SU-DHL-6 (cell line): ENCODE results near the gene RUBCNL.

Experiments used
- H2AFZ ChIP-seq: fragments of 200-600 bp; sonication (generic); 2 replicates; pipeline ENCODE4 v1.6.1; 2014; ENCODE audit warnings: low read depth, mild to moderate bottlenecking, moderate library complexity, mixed read lengths, antibody characterized with exemption, low read length; ENCODE audit not compliant: severe bottlenecking
- H3F3A ChIP-seq: fragments of 200-600 bp; shearing (Covaris generic); 2 replicates; pipeline ENCODE4 v1.6.0; 2016; ENCODE audit warnings: antibody characterized with exemption, mild to moderate bottlenecking; ENCODE audit not compliant: insufficient read depth
- H3K27ac ChIP-seq: fragments of 200-600 bp; sonication (generic); 2 replicates; pipeline ENCODE4 v1.5.1; 2016; ENCODE audit warnings: low read depth, mild to moderate bottlenecking, low read length, moderate library complexity, mixed read lengths
- H3K27me3 ChIP-seq: fragments of 200-600 bp; sonication (generic), shearing (Covaris generic); 2 replicates; pipeline ENCODE4 v1.6.0; 2014; ENCODE audit warnings: mild to moderate bottlenecking, low read length
- H3K36me3 ChIP-seq: fragments of 200-600 bp; sonication (generic); 2 replicates; pipeline ENCODE4 v1.6.1; 2014; ENCODE audit warnings: mild to moderate bottlenecking, low read length, mixed read lengths
- H3K4me2 ChIP-seq: fragments of 300-600, 200-600 bp; shearing (Covaris generic), sonication (generic); 2 replicates; pipeline ENCODE4 v1.6.0; 2014; ENCODE audit warnings: low read length, low read depth, mild to moderate bottlenecking; ENCODE audit not compliant: poor library complexity, severe bottlenecking
- H3K4me3 ChIP-seq: fragments of 200-600 bp; sonication (generic); 2 replicates; pipeline ENCODE4 v1.5.1; 2014; ENCODE audit warnings: antibody characterized with exemption, low read length, mild to moderate bottlenecking, mixed read lengths; ENCODE audit not compliant: insufficient read depth, poor library complexity, severe bottlenecking
- H3K79me2 ChIP-seq: fragments of 200-600 bp; sonication (generic); 2 replicates; pipeline ENCODE4 v1.6.1; 2014; ENCODE audit warnings: mild to moderate bottlenecking, low read length, moderate library complexity; ENCODE audit not compliant: insufficient read depth
- H3K9ac ChIP-seq: fragments of 200-600 bp; sonication (generic); 2 replicates; pipeline ENCODE4 v1.7.0; 2014; ENCODE audit warnings: mild to moderate bottlenecking, low read length
- H3K9me2 ChIP-seq: fragments of 200-600 bp; sonication (generic); replicated peaks from 2 replicates; pipeline ENCODE4 v1.6.1; 2014; ENCODE audit warnings: low read length; ENCODE audit not compliant: insufficient read depth
- H3K9me3 ChIP-seq: fragments of 200-600 bp; sonication (generic); 2 replicates; pipeline ENCODE4 v1.6.1; 2014; ENCODE audit warnings: low read length, mixed read lengths; ENCODE audit not compliant: insufficient read depth
- H4K20me1 ChIP-seq: fragments of 200-600 bp; sonication (generic); 2 replicates; pipeline ENCODE4 v1.6.1; 2014; ENCODE audit warnings: low read depth, mild to moderate bottlenecking, antibody characterized with exemption, low read length, moderate library complexity, mixed read lengths
- CTCF ChIP-seq: fragments of 200-600 bp; sonication (generic); IDR thresholded peaks from one replicate; pipeline ENCODE4 v1.5.1; 2017; ENCODE audit warnings: antibody characterized with exemption, mild to moderate bottlenecking, low read length, moderate library complexity; ENCODE audit not compliant: insufficient read depth, poor library complexity, severe bottlenecking
- EZH2phosphoT487 ChIP-seq: fragments of 200-600 bp; sonication (generic), shearing (Covaris generic); conservative IDR thresholded peaks from 2 replicates; pipeline ENCODE4 v1.6.1; 2018; ENCODE audit warnings: mild to moderate bottlenecking, antibody characterized with exemption, low read length, moderate library complexity, mixed read lengths

Gene RUBCNL

GRCh38 chr13:46350003-46350402 is 37.0 kb downstream of the RUBCNL start:
- H3K9ac ChIP-seq: no peak overlapping the region
- H3K4me3 ChIP-seq: no peak overlapping the region
- H4K20me1 ChIP-seq: no peaks in the 10 kb centered on the region
- H2AFZ ChIP-seq: no peak overlapping the region
- H3K36me3 ChIP-seq: peaks cover 29% of the 10 kb centered on the region
- no peaks in the 10 kb centered on the region for H3K27me3 ChIP-seq
- no peaks in the 10 kb centered on the region for H3F3A ChIP-seq
- H3K9me2 ChIP-seq: no peaks in the 10 kb centered on the region
- no peaks in the 10 kb centered on the region for H3K9me3 ChIP-seq
- H3K4me2 ChIP-seq: no peak overlapping the region
- TF ChIP-seq CTCF (no peak), EZH2phosphoT487 (no peak)
- no peak overlapping the region for H3K27ac ChIP-seq
- H3K79me2 ChIP-seq: no peaks in the 10 kb centered on the region

GRCh38 chr13:46348961-46349360 is 38.1 kb downstream of the RUBCNL start:
- H4K20me1 ChIP-seq: no peaks in the 10 kb centered on the region
- peaks cover 21% of the 10 kb centered on the region for H3K36me3 ChIP-seq
- no peak overlapping the region for H3K9ac ChIP-seq
- no peak overlapping the region for H3K4me2 ChIP-seq
- no peak overlapping the region for H3K4me3 ChIP-seq
- H3K27me3 ChIP-seq: no peaks in the 10 kb centered on the region
- H3K27ac ChIP-seq: no peak overlapping the region
- no peaks in the 10 kb centered on the region for H3K79me2 ChIP-seq
- H2AFZ ChIP-seq: no peak overlapping the region
- TF ChIP-seq CTCF (no peak), EZH2phosphoT487 (no peak)
- no peaks in the 10 kb centered on the region for H3F3A ChIP-seq
- no peaks in the 10 kb centered on the region for H3K9me3 ChIP-seq
- no peaks in the 10 kb centered on the region for H3K9me2 ChIP-seq

GRCh38 chr13:46347277-46347676 is 39.8 kb downstream of the RUBCNL start:
- H3K9me3 ChIP-seq: no peaks in the 10 kb centered on the region
- H3K79me2 ChIP-seq: no peaks in the 10 kb centered on the region
- H3K27me3 ChIP-seq: no peaks in the 10 kb centered on the region
- no peak overlapping the region for H3K9ac ChIP-seq
- H4K20me1 ChIP-seq: no peaks in the 10 kb centered on the region
- no peak overlapping the region for H3K27ac ChIP-seq
- peaks cover 26% of the 10 kb centered on the region for H3K36me3 ChIP-seq
- H3K4me3 ChIP-seq: no peak overlapping the region
- no peaks in the 10 kb centered on the region for H3K9me2 ChIP-seq
- H3K4me2 ChIP-seq: no peak overlapping the region
- H3F3A ChIP-seq: no peaks in the 10 kb centered on the region
- TF ChIP-seq EZH2phosphoT487 (no peak), CTCF (no peak)
- no peak overlapping the region for H2AFZ ChIP-seq
